ENCODE measurements around the gene SLC40A1. TPM values are rescaled to one million over a fixed set of nuclear protein-coding genes. Genes with fewer than 3 reads are reported as not detected.

The SLC40A1 gene
- polyA plus RNA-seq, 1 donor from 2014 or later = 12.6 TPM

GRCh38 chr2:189618197-189618596 lies 37.6 kb upstream of the SLC40A1 start:
- no peak overlapping the region for H2AFZ ChIP-seq (ENCODE audit: low read depth, low read length)
- no peaks in the 10 kb centered on the region for H3F3A ChIP-seq (ENCODE audit: insufficient read depth, low read length, poor library complexity, severe bottlenecking)
- no peaks in the 10 kb centered on the region for H4K20me1 ChIP-seq (ENCODE audit: insufficient read depth)
- no peaks in the 10 kb centered on the region for H3K79me2 ChIP-seq (replicated peaks; ENCODE audit: insufficient read depth, low read length)
- no peak overlapping the region for H3K4me2 ChIP-seq (ENCODE audit: low read length)
- no peaks in the 10 kb centered on the region for H3K9me3 ChIP-seq (ENCODE audit: low read length)
- no peak overlapping the region for H3K9ac ChIP-seq (ENCODE audit: low read length)
- H3K4me3 ChIP-seq (ENCODE audit: low read length) = no peak overlapping the region
- no peaks in the 10 kb centered on the region for H3K9me2 ChIP-seq (ENCODE audit: insufficient read depth, low read length)
- no peaks in the 10 kb centered on the region for H3K27me3 ChIP-seq (ENCODE audit: insufficient read depth, low read depth, low read length)
- no peak for TF ChIP-seq POLR2AphosphoS5 (IDR thresholded peaks at IDR 0.05)
- no peak for TF ChIP-seq MXI1 (conservative IDR thresholded peaks at IDR 0.05; ENCODE audit: poor library complexity, severe bottlenecking)
- TF ChIP-seq EP300 (conservative IDR thresholded peaks at IDR 0.05; ENCODE audit: poor library complexity, severe bottlenecking) = no peak
- H3K27ac ChIP-seq (ENCODE audit: low read length) = no peak overlapping the region
- H3K36me3 ChIP-seq (ENCODE audit: insufficient read depth, low read length) = no peaks in the 10 kb centered on the region

- Histone ChIP-seq H4K20me1 (ENCODE audit: insufficient read depth) (no peaks in the 10 kb centered on the region), H3F3A (ENCODE audit: insufficient read depth, low read length, poor library complexity, severe bottlenecking) (no peaks in the 10 kb centered on the region), H3K4me2 (ENCODE audit: low read length) (no peak overlapping the region), H3K4me3 (ENCODE audit: low read length) (no peak overlapping the region), H3K79me2 (replicated peaks; ENCODE audit: insufficient read depth, low read length) (no peaks in the 10 kb centered on the region), H3K27ac (ENCODE audit: low read length) (no peak overlapping the region), H2AFZ (ENCODE audit: low read depth, low read length) (no peak overlapping the region), H3K9me2 (ENCODE audit: insufficient read depth, low read length) (no peaks in the 10 kb centered on the region), H3K9me3 (ENCODE audit: low read length) (no peaks in the 10 kb centered on the region), H3K27me3 (ENCODE audit: insufficient read depth, low read depth, low read length) (no peaks in the 10 kb centered on the region), H3K9ac (ENCODE audit: low read length) (no peak overlapping the region), H3K36me3 (ENCODE audit: insufficient read depth, low read length) (no peaks in the 10 kb centered on the region)
- TF ChIP-seq RAD21 (conservative IDR thresholded peaks at IDR 0.05) (no peak), MXI1 (conservative IDR thresholded peaks at IDR 0.05; ENCODE audit: poor library complexity, severe bottlenecking) (no peak), TAF1 (IDR thresholded peaks at IDR 0.05; ENCODE audit: low read depth) (no peak), SMC3 (conservative IDR thresholded peaks at IDR 0.05; ENCODE audit: poor library complexity) (no peak), POLR2AphosphoS5 (IDR thresholded peaks at IDR 0.05) (no peak), CTCF (IDR thresholded peaks at IDR 0.05; ENCODE audit: poor library complexity, severe bottlenecking) (no peak), EZH2 (IDR thresholded peaks at IDR 0.05; ENCODE audit: borderline replicate concordance, insufficient read depth, low read length, poor library complexity, severe bottlenecking) (no peak), REST (IDR thresholded peaks at IDR 0.05; ENCODE audit: borderline replicate concordance) (no peak), EP300 (conservative IDR thresholded peaks at IDR 0.05; ENCODE audit: poor library complexity, severe bottlenecking) (no peak)
Observed at GRCh38 chr2:189614585-189614984, 34.0 kb upstream of the SLC40A1 start.

All from neural cell (in vitro differentiated cells).